GM12872 (cell line): ENCODE measurements around the gene NME5.

Experiments
- TF ChIP-seq, protein P1 (sequence below): IDR thresholded peaks from 3 replicates; pipeline ENCODE4 v1.5.1; 2011; ENCODE audit warnings: low read depth, mild to moderate bottlenecking, low read length, moderate library complexity; ENCODE audit not compliant: insufficient read depth

Gene NME5

GRCh38 chr5:138178516-138179276 lies 39.5 kb upstream of the NME5 start, which contains the start of the genes BRD8 and KIF20A:
BRD8 (minus strand) TSS chr5:138178630; CDS start chr5:138178614, 16 bp downstream.
KIF20A (plus strand) TSS chr5:138179112; CDS start chr5:138179681, 569 bp downstream.
- TF ChIP-seq, protein P1, sequence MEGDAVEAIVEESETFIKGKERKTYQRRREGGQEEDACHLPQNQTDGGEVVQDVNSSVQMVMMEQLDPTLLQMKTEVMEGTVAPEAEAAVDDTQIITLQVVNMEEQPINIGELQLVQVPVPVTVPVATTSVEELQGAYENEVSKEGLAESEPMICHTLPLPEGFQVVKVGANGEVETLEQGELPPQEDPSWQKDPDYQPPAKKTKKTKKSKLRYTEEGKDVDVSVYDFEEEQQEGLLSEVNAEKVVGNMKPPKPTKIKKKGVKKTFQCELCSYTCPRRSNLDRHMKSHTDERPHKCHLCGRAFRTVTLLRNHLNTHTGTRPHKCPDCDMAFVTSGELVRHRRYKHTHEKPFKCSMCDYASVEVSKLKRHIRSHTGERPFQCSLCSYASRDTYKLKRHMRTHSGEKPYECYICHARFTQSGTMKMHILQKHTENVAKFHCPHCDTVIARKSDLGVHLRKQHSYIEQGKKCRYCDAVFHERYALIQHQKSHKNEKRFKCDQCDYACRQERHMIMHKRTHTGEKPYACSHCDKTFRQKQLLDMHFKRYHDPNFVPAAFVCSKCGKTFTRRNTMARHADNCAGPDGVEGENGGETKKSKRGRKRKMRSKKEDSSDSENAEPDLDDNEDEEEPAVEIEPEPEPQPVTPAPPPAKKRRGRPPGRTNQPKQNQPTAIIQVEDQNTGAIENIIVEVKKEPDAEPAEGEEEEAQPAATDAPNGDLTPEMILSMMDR: no peak

- TF ChIP-seq, protein P1: no peak
These were observed 38.8 kb upstream of the NME5 start for GRCh38 chr5:138177941-138178515.

DNA sequence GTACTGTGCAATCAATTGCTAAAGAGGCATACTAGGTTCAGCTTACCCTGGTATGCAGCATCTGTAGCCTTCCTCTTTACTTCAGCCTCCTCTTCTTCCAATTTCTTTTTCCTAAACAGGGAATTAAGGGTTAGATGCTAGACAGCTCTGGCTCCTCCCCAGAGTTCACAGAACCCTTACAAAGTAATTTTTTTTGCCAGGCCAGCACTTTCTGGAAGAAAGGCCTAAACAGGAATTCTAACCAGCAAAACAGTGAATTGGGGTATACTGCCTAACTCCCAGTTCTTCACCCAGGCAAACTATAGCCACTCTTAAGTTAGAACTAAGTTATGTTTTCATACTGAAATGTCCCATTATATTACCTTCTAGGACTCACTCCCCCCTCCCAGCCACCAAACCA lies 31.1 kb upstream of the NME5 start:
- TF ChIP-seq, protein P1: no peak

DNA sequence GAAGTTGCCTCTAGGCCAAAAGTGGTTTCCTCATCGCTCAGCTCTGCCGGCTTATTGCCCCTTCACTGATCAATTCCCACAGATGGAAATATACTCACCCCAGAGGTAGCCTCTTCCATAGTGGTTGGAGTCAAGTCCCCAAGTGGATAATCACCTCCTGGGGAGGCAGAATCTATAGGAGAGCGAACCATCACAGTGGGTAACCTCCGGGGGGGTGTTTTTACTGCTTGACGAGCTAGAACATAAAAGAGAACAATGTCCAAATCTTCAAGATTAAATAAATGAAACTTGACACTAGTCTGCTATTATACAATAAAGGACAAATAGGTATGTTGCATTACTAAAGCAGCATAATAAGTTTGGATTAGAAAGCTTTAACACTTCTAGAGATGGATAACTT lies 29.9 kb upstream of the NME5 start:
- TF ChIP-seq, protein P1: no peak

DNA sequence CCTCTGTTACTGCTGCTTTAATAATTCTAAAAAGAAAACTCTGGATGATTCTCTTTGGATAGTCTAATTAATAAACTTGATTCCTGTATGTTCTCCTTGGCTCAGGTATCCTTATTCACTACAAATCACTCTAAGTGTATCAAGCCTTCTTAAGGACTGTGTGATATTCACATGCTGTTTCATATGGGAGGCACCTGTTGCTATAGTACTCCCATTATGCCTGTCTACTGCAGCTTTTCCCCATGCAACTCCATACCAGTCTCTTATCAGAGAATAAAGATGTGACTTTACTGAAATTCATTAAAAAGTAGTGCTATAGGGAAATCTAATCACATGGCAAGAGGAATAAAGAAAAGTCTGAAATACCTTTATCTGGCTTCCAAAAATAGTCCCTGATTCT lies 24.5 kb upstream of the NME5 start:
- TF ChIP-seq, protein P1: no peak

- TF ChIP-seq, protein P1: no peak
These were observed 21.5 kb upstream of the NME5 start for GRCh38 chr5:138160706-138161105.

DNA sequence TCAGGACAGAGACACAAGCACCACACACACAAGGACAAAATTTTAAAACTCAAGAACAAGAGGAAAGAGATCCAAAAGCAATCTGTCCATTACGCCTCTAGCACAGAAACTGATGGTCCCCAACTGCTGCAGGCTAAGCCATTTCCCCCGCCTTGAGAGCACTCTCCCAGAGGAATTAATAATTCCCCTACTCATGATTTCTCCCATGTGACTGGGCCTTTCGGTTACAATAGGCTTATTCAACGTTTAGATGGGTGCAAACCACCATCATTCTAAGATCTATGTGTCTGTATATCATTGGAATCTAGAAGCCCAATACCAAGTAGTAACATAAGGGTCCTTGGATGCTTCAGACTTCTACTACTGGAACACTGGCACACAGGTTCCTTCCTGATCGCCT lies 20.4 kb upstream of the NME5 start:
- TF ChIP-seq, protein P1: no peak
